H9 (cell line): ENCODE results near the gene MIAT. TPM values are rescaled to one million over a fixed set of nuclear protein-coding genes. Genes with fewer than 3 reads are reported as not detected.
A peak's percentile ranks its signal among the peaks of the same experiment; 100 is the strongest.

Experiments
- DNase-seq: peaks from one replicate; pipeline ENCODE4 v3.0.0-alpha.2; 2017
- H2AFZ ChIP-seq: one replicate; pipeline ENCODE4 v1.6.1; 2013; ENCODE audit warnings: mild to moderate bottlenecking, low read length, control low read depth, moderate library complexity
- H2AK5ac ChIP-seq: 2 replicates; pipeline ENCODE4 v1.6.1; 2013; ENCODE audit warnings: low read length, control low read depth, mixed read lengths; ENCODE audit not compliant: insufficient read length
- H2BK120ac ChIP-seq: one replicate; pipeline ENCODE4 v1.6.1; 2013; ENCODE audit warnings: low read depth, mild to moderate bottlenecking, low read length, control low read depth, inconsistent platforms; ENCODE audit not compliant: poor library complexity, severe bottlenecking
- H2BK12ac ChIP-seq: 2 replicates; pipeline ENCODE4 v1.6.1; 2013; ENCODE audit warnings: low read length, control low read depth, mixed read lengths, low read depth; ENCODE audit not compliant: insufficient read length
- H2BK15ac ChIP-seq: 2 replicates; pipeline ENCODE4 v1.6.1; 2013; ENCODE audit warnings: low read depth, low read length, control low read depth
- H2BK20ac ChIP-seq: one replicate; pipeline ENCODE4 v1.6.1; 2013; ENCODE audit warnings: low read depth, mild to moderate bottlenecking, low read length, control low read depth, inconsistent platforms; ENCODE audit not compliant: poor library complexity, severe bottlenecking
- H2BK5ac ChIP-seq: 2 replicates; pipeline ENCODE4 v1.6.1; 2013; ENCODE audit warnings: low read length, control low read depth, mixed read lengths; ENCODE audit not compliant: insufficient read length
- H3K14ac ChIP-seq: 2 replicates; pipeline ENCODE4 v1.6.1; 2013; ENCODE audit warnings: low read length, control low read depth; ENCODE audit not compliant: insufficient read depth
- H3K18ac ChIP-seq: 2 replicates; pipeline ENCODE4 v1.6.1; 2013; ENCODE audit warnings: low read depth, mild to moderate bottlenecking, mixed read lengths, low read length, control low read depth; ENCODE audit not compliant: insufficient read length
- H3K23ac ChIP-seq: 2 replicates; pipeline ENCODE4 v1.6.1; 2013; ENCODE audit warnings: low read length, control low read depth, mixed read lengths, low read depth; ENCODE audit not compliant: insufficient read length
- H3K23me2 ChIP-seq: 2 replicates; pipeline ENCODE4 v1.6.1; 2013; ENCODE audit warnings: low read depth, mild to moderate bottlenecking, mixed read lengths, low read length, control low read depth; ENCODE audit not compliant: insufficient read length, poor library complexity, severe bottlenecking
- H3K27ac ChIP-seq: 2 replicates; pipeline ENCODE4 v1.5.1; 2013; ENCODE audit warnings: low read length, control low read depth, mixed read lengths, low read depth; ENCODE audit not compliant: insufficient read length
- H3K27me3 ChIP-seq: 2 replicates; pipeline ENCODE4 v1.6.1; 2013; ENCODE audit warnings: low read length, control low read depth, inconsistent platforms; ENCODE audit not compliant: insufficient read depth
- H3K4ac ChIP-seq: 2 replicates; pipeline ENCODE4 v1.6.1; 2013; ENCODE audit warnings: low read depth, mild to moderate bottlenecking, control low read depth, inconsistent platforms, low read length, moderate library complexity
- H3K4me1 ChIP-seq: 2 replicates; pipeline ENCODE4 v1.6.1; 2013; ENCODE audit warnings: low read length, control low read depth, inconsistent platforms; ENCODE audit not compliant: insufficient read depth
- H3K4me2 ChIP-seq: 2 replicates; pipeline ENCODE4 v1.6.1; 2013; ENCODE audit warnings: low read length, control low read depth, mixed read lengths; ENCODE audit not compliant: insufficient read length, insufficient read depth
- H3K56ac ChIP-seq: 2 replicates; pipeline ENCODE4 v1.6.1; 2013; ENCODE audit warnings: low read depth, mild to moderate bottlenecking, mixed read lengths, low read length, control low read depth; ENCODE audit not compliant: insufficient read length
- H3K79me1 ChIP-seq: 2 replicates; pipeline ENCODE4 v1.6.1; 2013; ENCODE audit warnings: low read depth, mild to moderate bottlenecking, moderate library complexity, low read length, control low read depth, inconsistent platforms; ENCODE audit not compliant: insufficient read depth, poor library complexity, severe bottlenecking
- H3K79me2 ChIP-seq: 2 replicates; pipeline ENCODE4 v1.6.1; 2013; ENCODE audit warnings: low read length, control low read depth, inconsistent platforms; ENCODE audit not compliant: insufficient read depth
- H3K9ac ChIP-seq: 2 replicates; pipeline ENCODE4 v1.6.1; 2013; ENCODE audit warnings: low read length, control low read depth, mixed read lengths; ENCODE audit not compliant: insufficient read length; ENCODE audit errors: extremely low read depth
- H3K9me3 ChIP-seq: one replicate; pipeline ENCODE4 v1.6.1; 2013; ENCODE audit warnings: low read depth, low read length, inconsistent platforms; ENCODE audit not compliant: control insufficient read depth
- H3T11ph ChIP-seq: one replicate; pipeline ENCODE4 v1.6.1; 2013; ENCODE audit warnings: mild to moderate bottlenecking, low read length, control low read depth, inconsistent platforms
- H4K20me1 ChIP-seq: one replicate; pipeline ENCODE4 v1.6.1; 2013; ENCODE audit not compliant: control insufficient read depth, insufficient read length, insufficient read depth
- H4K5ac ChIP-seq: 2 replicates; pipeline ENCODE4 v1.6.1; 2013; ENCODE audit warnings: low read depth, mild to moderate bottlenecking, mixed read lengths, low read length, control low read depth; ENCODE audit not compliant: insufficient read length
- H4K8ac ChIP-seq: replicated peaks from 2 replicates; pipeline ENCODE4 v1.6.1; 2013; ENCODE audit warnings: low read length, control low read depth, mixed read lengths, low read depth; ENCODE audit not compliant: insufficient read length
- H4K91ac ChIP-seq: 2 replicates; pipeline ENCODE4 v1.6.1; 2013; ENCODE audit warnings: low read depth, mild to moderate bottlenecking, moderate library complexity, mixed read lengths, low read length, control low read depth; ENCODE audit not compliant: insufficient read length
- H3K27ac Mint-ChIP-seq, 3 experiments: 2 replicates in 2 of 3; 3 replicates in 1 of 3; pipeline ENCODE4 v1.8.0; 2020 to 2021; ENCODE audit warnings: mixed read lengths in 3 of 3, mild to moderate bottlenecking in 1 of 3, moderate library complexity in 1 of 3
- H3K27me3 Mint-ChIP-seq: 2 replicates; pipeline ENCODE4 v1.8.0; 2021; ENCODE audit warnings: low read depth, mild to moderate bottlenecking, moderate library complexity, mixed read lengths
- H3K36me3 Mint-ChIP-seq, 3 experiments: 2 replicates in 2 of 3; 3 replicates in 1 of 3; pipeline ENCODE4 v1.8.0; 2020 to 2021; ENCODE audit warnings: low read depth in 3 of 3, mixed read lengths in 3 of 3; ENCODE audit not compliant: insufficient read depth in 1 of 3
- H3K4me1 Mint-ChIP-seq, 2 experiments: 2 replicates each; pipeline ENCODE4 v1.8.0; 2020; ENCODE audit warnings: mixed read lengths in 2 of 2
- H3K4me3 Mint-ChIP-seq, 2 experiments: 2 replicates in 1 of 2; 3 replicates in 1 of 2; pipeline ENCODE4 v1.8.0; 2020 to 2021; ENCODE audit warnings: mild to moderate bottlenecking in 2 of 2, mixed read lengths in 2 of 2, moderate library complexity in 1 of 2
- H3K9me3 Mint-ChIP-seq, 2 experiments: 2 replicates in 1 of 2; 3 replicates in 1 of 2; pipeline ENCODE4 v1.8.0; 2020; ENCODE audit warnings: mild to moderate bottlenecking in 2 of 2, mixed read lengths in 2 of 2, moderate library complexity in 1 of 2
- CTCF ChIP-seq: fragments of 200-600 bp; sonication (generic); conservative IDR thresholded peaks from 3 replicates; pipeline ENCODE4 v1.8.0; 2021; ENCODE audit warnings: antibody characterized with exemption, mild to moderate bottlenecking
- WGBS: extraction: QIAGEN DNeasy Blood & Tissue Kit; methylation state at CpG from one replicate; pipeline ENCODE4 v1.1.7; 2013; ENCODE audit warnings: missing lambda C conversion rate, low lambda C conversion rate, mixed read lengths; ENCODE audit not compliant: insufficient read length; ENCODE audit errors: extremely low coverage; 5-methylcytosine and 5-hydroxymethylcytosine counted together
- total RNA-seq: library from RNA; stranded (reverse); gene quantifications from 2 replicates; pipeline ENCODE4 v1.2.1, GENCODE V29; 2021

The MIAT gene
- total RNA-seq, 1 experiment from 2014 or later = 85.6 TPM

GRCh38 chr22:26667140-26667539 is 9.8 kb downstream of the MIAT start:
- no peaks in the 10 kb centered on the region for H3K9me3 ChIP-seq
- no peaks in the 10 kb centered on the region; the same call in 1 of the 2 replicates for H3K79me2 ChIP-seq
- H3T11ph ChIP-seq = no peak overlapping the region
- H4K8ac ChIP-seq = no peak overlapping the region
- H3K56ac ChIP-seq = no peak overlapping the region
- Mint-ChIP-seq H3K4me3 (no peak overlapping the region), H3K9me3 (no peaks in the 10 kb centered on the region), H3K4me1 (peaks cover 34 to 67% of the 10 kb centered on the region in 2 experiments), H3K27me3 (no peaks in the 10 kb centered on the region), H3K27ac (peak overlapping the region in 1 of 3 experiments; percentile 59; a peak in 1 of 7 replicates), H3K36me3 (peaks cover 47 to 87% (median 73%) of the 10 kb centered on the region in 3 experiments; a peak in 6 of 7 replicates)
- H3K9ac ChIP-seq = no peak overlapping the region
- H4K20me1 ChIP-seq = no peaks in the 10 kb centered on the region
- H3K27ac ChIP-seq = no peak overlapping the region
- H3K4me1 ChIP-seq = peaks cover 2% of the 10 kb centered on the region; the same call in 1 of the 2 replicates
- H3K23me2 ChIP-seq = peaks cover under 1% of the 10 kb centered on the region
- H2BK5ac ChIP-seq = no peak overlapping the region
- H3K4ac ChIP-seq = no peak overlapping the region
- no peak overlapping the region for H3K23ac ChIP-seq
- no CpG with 5 or more reads among the region's 13 CpGs for WGBS
- no peak overlapping the region for H3K4me2 ChIP-seq
- no peak overlapping the region for H4K5ac ChIP-seq
- DNase-seq = no peak
- no peaks in the 10 kb centered on the region for H3K27me3 ChIP-seq
- no peak overlapping the region for H3K14ac ChIP-seq
- no peak for TF ChIP-seq CTCF
- no peak overlapping the region for H3K18ac ChIP-seq
- no peak overlapping the region for H2BK15ac ChIP-seq
- no peak overlapping the region for H2AFZ ChIP-seq
- no peaks in the 10 kb centered on the region for H3K79me1 ChIP-seq
- no peak overlapping the region for H2BK12ac ChIP-seq
- H4K91ac ChIP-seq = no peak overlapping the region
- no peak overlapping the region for H2BK20ac ChIP-seq
- H2BK120ac ChIP-seq = no peak overlapping the region
- H2AK5ac ChIP-seq = no peak overlapping the region
